GM12891 (cell line): ENCODE measurements around the gene IL1A.

Experiments used
- POLR2A ChIP-seq: IDR thresholded peaks from 2 replicates; pipeline ENCODE4 v1.6.1; 2011; ENCODE audit warnings: low read depth, low read length, control low read depth
- POLR2AphosphoS5 ChIP-seq: IDR thresholded peaks from 2 replicates; pipeline ENCODE4 v1.6.1; 2011; ENCODE audit warnings: low read depth, low read length, control low read depth
- SPI1 ChIP-seq: IDR thresholded peaks from 2 replicates; pipeline ENCODE4 v1.6.1; 2011; ENCODE audit warnings: low read depth, low read length, control low read depth

GRCh38 chr2:112793449-112793978 is 9.2 kb upstream of the IL1A start:
- TF ChIP-seq POLR2A (no peak), POLR2AphosphoS5 (no peak), SPI1 (0 out of 2 replicates have a peak, but pooled peaks have one; percentile 26)
